Upper lobe of right lung (tissue), 1 donor: ENCODE data around the gene ZBED6. TPM values are rescaled to one million over a fixed set of nuclear protein-coding genes. Genes with fewer than 3 reads are reported as not detected.

Experiments used
- ATAC-seq: fragments of 200-7000 bp; cut with Tn5 transposase; one replicate; pipeline ENCODE4 v1.9.1; 2020; ENCODE audit warnings: mild to moderate bottlenecking, moderate library complexity
- DNase-seq: peaks from one replicate; pipeline ENCODE4 v3.0.0-alpha.2; 2020
- H3K27ac ChIP-seq: fragments of 200-600 bp; one replicate; pipeline ENCODE4 v1.8.0; 2022
- H3K27me3 ChIP-seq: fragments of 200-600 bp; one replicate; pipeline ENCODE4 v1.8.0; 2022; ENCODE audit warnings: mild to moderate bottlenecking
- H3K36me3 ChIP-seq: fragments of 200-600 bp; one replicate; pipeline ENCODE4 v1.8.0; 2022
- H3K4me1 ChIP-seq: fragments of 200-600 bp; one replicate; pipeline ENCODE4 v1.8.0; 2022
- H3K4me3 ChIP-seq: fragments of 200-600 bp; one replicate; pipeline ENCODE4 v1.8.0; 2022; ENCODE audit warnings: mild to moderate bottlenecking
- H3K9me3 ChIP-seq: fragments of 200-600 bp; one replicate; pipeline ENCODE4 v1.8.0; 2022
- CTCF ChIP-seq: fragments of 200-600 bp; IDR thresholded peaks from one replicate; pipeline ENCODE4 v1.8.0; 2022; ENCODE audit warnings: antibody characterized with exemption
- intact Hi-C: fragments of 100-400 bp; cut with DNase I; formaldehyde crosslinking; loops from one replicate; pipeline ENCODE4 v1.11.0; 2022
- total RNA-seq: library from RNA; stranded (reverse); fragmentation: NEBNext Ultra II Directional; extraction: Animal tissue kit (Norgen Biotek cat#: 25700); gene quantifications from one replicate; pipeline ENCODE4 v1.2.1, GENCODE V29; 2021
- donor health status: DM: no; HTN: yes; CAD: no; lungs with severe emphysema.

The ZBED6 gene
- total RNA-seq, 1 donor from 2014 or later, result 29.5 TPM

- H3K36me3 ChIP-seq, result peaks cover 73% of the 10 kb centered on the region
- intact Hi-C loops, result no loop called here
- no peak overlapping the region for H3K4me3 ChIP-seq
- DNase-seq (no peak), ATAC-seq (no peak)
- H3K9me3 ChIP-seq, result no peaks in the 10 kb centered on the region
- no peaks in the 10 kb centered on the region for H3K27me3 ChIP-seq
- TF ChIP-seq CTCF, result no peak
- H3K27ac ChIP-seq, result no peak overlapping the region
- peaks cover 11% of the 10 kb centered on the region for H3K4me1 ChIP-seq
Observed at GRCh38 chr1:203813581-203814341, 18.3 kb downstream of the ZBED6 start.

- H3K27ac ChIP-seq, result no peak overlapping the region
- H3K9me3 ChIP-seq, result no peaks in the 10 kb centered on the region
- ATAC-seq, result no peak
- no peaks in the 10 kb centered on the region for H3K27me3 ChIP-seq
- H3K4me1 ChIP-seq, result peaks cover 7% of the 10 kb centered on the region
- DNase-seq, result no peak
- intact Hi-C loops, result no loop called here
- peaks cover 93% of the 10 kb centered on the region for H3K36me3 ChIP-seq
- no peak for TF ChIP-seq CTCF
- no peak overlapping the region for H3K4me3 ChIP-seq
Observed at GRCh38 chr1:203818399-203818798, 23.0 kb downstream of the ZBED6 start.

- no peaks in the 10 kb centered on the region for H3K9me3 ChIP-seq
- H3K4me1 ChIP-seq, result no peaks in the 10 kb centered on the region
- TF ChIP-seq CTCF, result no peak
- no peak overlapping the region for H3K27ac ChIP-seq
- no peak overlapping the region for H3K4me3 ChIP-seq
- intact Hi-C loops, result no loop called here
- H3K36me3 ChIP-seq, result peaks cover 95% of the 10 kb centered on the region
- ATAC-seq, result no peak
- no peaks in the 10 kb centered on the region for H3K27me3 ChIP-seq
- no peak for DNase-seq
Observed at GRCh38 chr1:203823306-203823705, 27.9 kb downstream of the ZBED6 start.

GRCh38 chr1:203826175-203826574 is 30.8 kb downstream of the ZBED6 start:
- no peaks in the 10 kb centered on the region for H3K9me3 ChIP-seq
- peaks cover 95% of the 10 kb centered on the region for H3K36me3 ChIP-seq
- TF ChIP-seq CTCF, result no peak
- H3K27ac ChIP-seq, result no peak overlapping the region
- H3K4me1 ChIP-seq, result peaks cover 13% of the 10 kb centered on the region
- intact Hi-C loops, result no loop called here
- ATAC-seq (no peak), DNase-seq (no peak)
- no peak overlapping the region for H3K4me3 ChIP-seq
- no peaks in the 10 kb centered on the region for H3K27me3 ChIP-seq

- ATAC-seq (no peak), DNase-seq (no peak)
- peaks cover 95% of the 10 kb centered on the region for H3K36me3 ChIP-seq
- intact Hi-C loops, result no loop called here
- H3K27ac ChIP-seq, result no peak overlapping the region
- peaks cover 13% of the 10 kb centered on the region for H3K4me1 ChIP-seq
- TF ChIP-seq CTCF, result no peak
- no peak overlapping the region for H3K4me3 ChIP-seq
- no peaks in the 10 kb centered on the region for H3K9me3 ChIP-seq
- H3K27me3 ChIP-seq, result no peaks in the 10 kb centered on the region
Observed at GRCh38 chr1:203828002-203828401, 32.6 kb downstream of the ZBED6 start.
